Measurements from ENCODE around the gene CATSPERB. TPM values are rescaled to one million over a fixed set of nuclear protein-coding genes. Genes with fewer than 3 reads are reported as not detected.

CATSPERB gene
- total and polyA plus RNA-seq, 2 of the 8 experiments (the other 6 are each of a cell fraction or from before 2014, with no cell fraction given): 0.11 to 0.30 TPM

DNA sequence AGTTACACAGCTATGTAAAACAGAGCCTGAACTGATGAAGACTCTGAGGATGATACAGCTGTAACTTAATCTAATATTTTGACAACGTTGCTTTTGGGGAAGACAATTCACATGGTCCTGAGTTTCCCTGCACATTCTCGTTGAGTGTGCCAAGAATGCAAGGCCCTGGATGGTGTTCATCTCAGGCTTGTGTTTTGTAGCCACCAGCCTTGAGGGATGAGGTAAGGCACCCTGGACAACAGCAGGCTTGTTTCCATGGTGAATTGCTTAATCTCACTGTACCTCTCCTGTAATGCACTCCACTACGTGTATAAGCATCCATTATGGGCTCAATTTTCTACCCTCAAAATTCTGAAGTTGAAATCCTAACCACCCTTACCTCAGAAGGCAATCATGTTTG, 2.1 kb downstream of the CATSPERB start:
- Histone ChIP-seq H3K4me1 (replicated peaks in 1 of 4; ENCODE audit: control insufficient read depth in 3 of 4, insufficient read depth in 4 of 4, low read length in 3 of 4) (no peaks in the 10 kb centered on the region), H2BK20ac (ENCODE audit: low read length) (no peak overlapping the region)
- FAIRE-seq: no peak
- TF ChIP-seq RNF2 (IDR thresholded peaks at IDR 0.05; ENCODE audit: borderline replicate concordance, low read depth, low read length, missing control alignments, poor library complexity, severe bottlenecking): no peak
- no peak for TF ChIP-seq CREB1 (IDR thresholded peaks at IDR 0.05)
- TF ChIP-seq TBP (IDR thresholded peaks at IDR 0.05; ENCODE audit: low read depth, low read length): no peak
- no peak for TF ChIP-seq SAP30 (IDR thresholded peaks at IDR 0.05; ENCODE audit: insufficient read depth, insufficient replicate concordance, low read length)
- no peak for TF ChIP-seq ZNF274 (IDR thresholded peaks at IDR 0.05; ENCODE audit: borderline replicate concordance, extremely low read depth, low read length)
- TF ChIP-seq, protein P1, sequence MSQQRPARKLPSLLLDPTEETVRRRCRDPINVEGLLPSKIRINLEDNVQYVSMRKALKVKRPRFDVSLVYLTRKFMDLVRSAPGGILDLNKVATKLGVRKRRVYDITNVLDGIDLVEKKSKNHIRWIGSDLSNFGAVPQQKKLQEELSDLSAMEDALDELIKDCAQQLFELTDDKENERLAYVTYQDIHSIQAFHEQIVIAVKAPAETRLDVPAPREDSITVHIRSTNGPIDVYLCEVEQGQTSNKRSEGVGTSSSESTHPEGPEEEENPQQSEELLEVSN (IDR thresholded peaks at IDR 0.05): no peak
- TF ChIP-seq HDAC2 (IDR thresholded peaks at IDR 0.05; ENCODE audit: borderline replicate concordance in 1 of 2, low read depth in 2 of 2, low read length in 2 of 2): no peak
- no peak for TF ChIP-seq SP1 (IDR thresholded peaks at IDR 0.05; ENCODE audit: low read depth, low read length)
- TF ChIP-seq SIN3A (conservative IDR thresholded peaks at IDR 0.05 in 1 of 2, IDR thresholded peaks at IDR 0.05 in 1 of 2; ENCODE audit: low read depth in 1 of 2, low read length in 2 of 2): no peak
- no peak for TF ChIP-seq SRF (IDR thresholded peaks at IDR 0.05; ENCODE audit: low read depth, low read length)
- TF ChIP-seq KDM5A (IDR thresholded peaks at IDR 0.05; ENCODE audit: low read length): no peak
- TF ChIP-seq CEBPB (IDR thresholded peaks at IDR 0.05; ENCODE audit: low read depth, low read length): no peak
- no peak for TF ChIP-seq PHF8 (conservative IDR thresholded peaks at IDR 0.05; ENCODE audit: low read depth, low read length)
- no peak for TF ChIP-seq CBX5 (IDR thresholded peaks at IDR 0.05; ENCODE audit: low read depth, low read length)

More for the DNA sequence above, 2.1 kb downstream of the CATSPERB start:
- Histone ChIP-seq H3K79me2 (ENCODE audit: control insufficient read depth in 1 of 2, insufficient read depth in 2 of 2, low read length in 2 of 2) (no peaks in the 10 kb centered on the region), H2BK5ac (ENCODE audit: low read depth, low read length) (no peak overlapping the region), H2AK5ac (ENCODE audit: low read depth, low read length) (no peak overlapping the region), H3K18ac (ENCODE audit: extremely low read depth, low read length) (no peak overlapping the region), H2BK120ac (replicated peaks; ENCODE audit: low read depth, low read length) (no peak overlapping the region), H3K4me3 (ENCODE audit: extremely low read depth in 1 of 4, insufficient read depth in 2 of 4, low read depth in 3 of 4, low read length in 4 of 4) (no peak overlapping the region), H4K91ac (replicated peaks; ENCODE audit: insufficient read length, low read length) (no peak overlapping the region), H3K4me2 (ENCODE audit: insufficient read depth in 1 of 2, low read depth in 2 of 2, low read length in 2 of 2) (no peak overlapping the region), H2BK15ac (ENCODE audit: low read length) (no peak overlapping the region), H3K23me2 (ENCODE audit: low read depth, low read length) (no peaks in the 10 kb centered on the region), H3K23ac (ENCODE audit: insufficient read length) (no peak overlapping the region), H3K27me3 (replicated peaks in 1 of 4; ENCODE audit: control insufficient read depth in 3 of 4, extremely low read depth in 1 of 4, insufficient read depth in 3 of 4, low read length in 3 of 4) (no peaks in the 10 kb centered on the region), H3K9me3 (ENCODE audit: insufficient read depth in 2 of 2, low read depth in 1 of 2, low read length in 1 of 2) (no peaks in the 10 kb centered on the region), H3K14ac (ENCODE audit: insufficient read length) (no peak overlapping the region), H3K27ac (ENCODE audit: low read depth, low read length) (no peak overlapping the region), H2BK12ac (ENCODE audit: low read depth, low read length) (no peak overlapping the region), H3K9ac (replicated peaks in 1 of 4; ENCODE audit: extremely low read depth in 1 of 4, low read depth in 3 of 4, low read length in 3 of 4) (no peak overlapping the region), H3K56ac (replicated peaks; ENCODE audit: insufficient read length, low read depth, low read length) (no peak overlapping the region), H2AFZ (ENCODE audit: low read length) (no peak overlapping the region), H4K5ac (ENCODE audit: insufficient read length, low read depth, low read length) (no peak overlapping the region), H3K79me1 (ENCODE audit: low read depth, low read length) (no peaks in the 10 kb centered on the region), H3K36me3 (ENCODE audit: control insufficient read depth in 2 of 4, insufficient read depth in 4 of 4, low read length in 3 of 4) (no peaks in the 10 kb centered on the region), H3K4ac (replicated peaks; ENCODE audit: insufficient read length, low read depth, low read length) (no peak overlapping the region), H4K8ac (ENCODE audit: extremely low read depth, insufficient read depth, low read length) (no peak overlapping the region), H4K20me1 (replicated peaks in 1 of 2; ENCODE audit: control insufficient read depth in 1 of 2, insufficient read depth in 2 of 2, low read length in 2 of 2) (peaks cover 0 to 3% of the 10 kb centered on the region in 2 experiments)
- DNase-seq (ENCODE audit: low read depth in 1 of 2, low spot score in 2 of 2): no peak
- ChIA-PET CTCF (ENCODE audit: partially characterized antibody) (no interaction called here), POLR2A (ENCODE audit: partially characterized antibody) (interaction anchor here (0.5 kb wide), 1 partner anchor 175 kb away, joined by 3 read pairs; no protein-coding TSS in a partner anchor)
- WGBS, 2 experiments (ENCODE audit: extremely low coverage in 1 of 2, insufficient coverage in 1 of 2, insufficient read length in 1 of 2, insufficient replicate concordance in 2 of 2, low coverage in 1 of 2, low lambda C conversion rate in 2 of 2, missing lambda C conversion rate in 1 of 2): 77% methylated on average over 3 of the region's 3 CpGs; no CpG with 5 or more reads in 1 of the 2 experiments

Measured in H1 (cell line).